Mucosa of stomach (tissue), 1 donor: ENCODE data around the gene BCAS1.

ENCODE experiments used
- H3K27me3 ChIP-seq: one replicate; pipeline ENCODE4 v1.7.0; 2013; ENCODE audit warnings: mild to moderate bottlenecking, low read length; ENCODE audit not compliant: control insufficient read depth, insufficient read depth
- H3K36me3 ChIP-seq: one replicate; pipeline ENCODE4 v1.7.0; 2013; ENCODE audit warnings: low read length; ENCODE audit not compliant: control insufficient read depth, insufficient read depth
- H3K4me1 ChIP-seq: one replicate; pipeline ENCODE4 v1.7.0; 2013; ENCODE audit warnings: mild to moderate bottlenecking, low read length; ENCODE audit not compliant: control insufficient read depth, insufficient read depth
- H3K4me3 ChIP-seq: one replicate; pipeline ENCODE4 v1.7.0; 2013; ENCODE audit warnings: low read length
- H3K9ac ChIP-seq: one replicate; pipeline ENCODE4 v1.7.0; 2013; ENCODE audit warnings: mild to moderate bottlenecking, low read length, moderate library complexity
- H3K9me3 ChIP-seq: one replicate; pipeline ENCODE4 v1.7.0; 2013; ENCODE audit warnings: mild to moderate bottlenecking, low read length, moderate library complexity; ENCODE audit not compliant: control insufficient read depth
- donor health status: Pancreatic carcinoma.

The BCAS1 gene

DNA sequence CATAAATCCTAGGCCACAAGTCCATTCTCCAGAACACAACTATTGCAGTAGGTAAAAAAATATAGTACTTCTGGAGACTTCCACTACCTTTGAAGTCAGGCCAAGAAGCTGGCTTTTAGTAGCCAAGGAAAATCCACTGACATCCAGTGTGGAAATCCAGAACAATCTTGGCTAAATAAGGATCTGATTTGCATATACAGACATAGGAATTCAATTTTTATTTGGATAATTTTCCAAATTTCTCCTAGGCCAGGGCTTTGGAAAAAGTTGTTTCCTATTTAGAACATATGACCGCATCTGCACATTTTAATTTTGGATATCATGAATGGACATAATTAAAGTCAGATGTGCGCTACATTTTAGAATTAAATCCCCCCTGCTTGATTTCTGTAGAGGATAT lies 100.2 kb downstream of the BCAS1 start:
- Histone ChIP-seq H3K4me3 (no peak overlapping the region), H3K27me3 (no peaks in the 10 kb centered on the region), H3K9me3 (no peaks in the 10 kb centered on the region), H3K9ac (no peak overlapping the region), H3K4me1 (no peaks in the 10 kb centered on the region), H3K36me3 (no peaks in the 10 kb centered on the region)

- Histone ChIP-seq H3K9me3 (no peaks in the 10 kb centered on the region), H3K27me3 (no peaks in the 10 kb centered on the region), H3K9ac (no peak overlapping the region), H3K36me3 (no peaks in the 10 kb centered on the region), H3K4me1 (no peaks in the 10 kb centered on the region), H3K4me3 (no peak overlapping the region)
Observed at GRCh38 chr20:53967527-53967926, 102.9 kb downstream of the BCAS1 start.

DNA sequence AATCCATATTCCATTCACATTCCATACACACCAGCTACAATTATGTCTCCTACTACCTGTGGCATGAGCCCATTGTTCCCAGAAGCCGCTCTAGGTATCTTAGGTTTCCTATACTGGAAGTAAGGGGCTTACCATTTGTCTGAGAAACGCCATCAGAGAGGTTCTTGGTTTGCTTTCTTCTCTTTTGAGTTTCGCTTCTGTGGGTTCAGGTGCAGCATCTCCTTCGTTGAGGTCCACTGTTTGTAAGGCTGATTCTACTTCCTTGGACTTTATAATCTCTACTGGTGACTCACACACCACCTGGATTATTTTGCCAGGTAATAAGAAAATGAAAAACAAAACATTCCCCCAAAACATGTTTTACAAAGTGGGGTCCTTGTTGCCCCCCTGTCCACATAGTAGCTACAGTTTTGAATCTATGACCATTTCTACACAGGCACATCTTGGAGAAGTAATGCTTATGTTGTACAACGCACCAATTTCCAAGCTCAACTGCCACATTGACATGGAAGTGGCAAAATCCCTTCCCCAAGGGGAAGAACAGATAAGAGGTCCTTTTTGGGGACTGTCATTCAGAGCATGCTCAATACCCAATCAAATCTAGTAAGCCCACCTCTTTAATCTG lies 103.5 kb downstream of the BCAS1 start:
- Histone ChIP-seq H3K9me3 (no peaks in the 10 kb centered on the region), H3K27me3 (no peaks in the 10 kb centered on the region), H3K36me3 (no peaks in the 10 kb centered on the region), H3K4me1 (no peaks in the 10 kb centered on the region), H3K4me3 (no peak overlapping the region), H3K9ac (no peak overlapping the region)

- no peak overlapping the region for H3K4me3 ChIP-seq
- no peak overlapping the region for H3K9ac ChIP-seq
- no peaks in the 10 kb centered on the region for H3K36me3 ChIP-seq
- no peaks in the 10 kb centered on the region for H3K4me1 ChIP-seq
- H3K9me3 ChIP-seq = no peaks in the 10 kb centered on the region
- no peaks in the 10 kb centered on the region for H3K27me3 ChIP-seq
Observed at GRCh38 chr20:53964501-53965253, 105.7 kb downstream of the BCAS1 start.

DNA sequence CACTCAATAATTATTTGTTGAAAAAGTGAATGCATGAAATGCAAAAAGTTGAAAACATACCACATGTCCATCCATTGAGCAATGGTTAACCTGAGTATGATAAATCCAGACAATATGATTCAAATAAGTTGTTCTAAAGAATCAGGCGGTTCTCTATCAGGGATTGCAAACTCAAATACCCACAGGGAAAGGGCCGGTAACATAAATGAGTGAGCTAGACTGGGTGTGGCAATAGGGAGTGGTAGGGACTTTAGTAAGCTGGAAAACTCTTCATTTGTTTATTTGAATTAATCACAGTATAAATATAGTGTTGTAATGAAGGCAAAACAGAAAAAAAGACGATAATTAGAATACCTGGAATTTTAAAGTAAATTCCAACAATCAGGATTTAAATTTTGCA lies 106.3 kb downstream of the BCAS1 start:
- Histone ChIP-seq H3K4me1 (no peaks in the 10 kb centered on the region), H3K9ac (no peak overlapping the region), H3K36me3 (no peaks in the 10 kb centered on the region), H3K4me3 (no peak overlapping the region), H3K9me3 (no peaks in the 10 kb centered on the region), H3K27me3 (no peaks in the 10 kb centered on the region)

DNA sequence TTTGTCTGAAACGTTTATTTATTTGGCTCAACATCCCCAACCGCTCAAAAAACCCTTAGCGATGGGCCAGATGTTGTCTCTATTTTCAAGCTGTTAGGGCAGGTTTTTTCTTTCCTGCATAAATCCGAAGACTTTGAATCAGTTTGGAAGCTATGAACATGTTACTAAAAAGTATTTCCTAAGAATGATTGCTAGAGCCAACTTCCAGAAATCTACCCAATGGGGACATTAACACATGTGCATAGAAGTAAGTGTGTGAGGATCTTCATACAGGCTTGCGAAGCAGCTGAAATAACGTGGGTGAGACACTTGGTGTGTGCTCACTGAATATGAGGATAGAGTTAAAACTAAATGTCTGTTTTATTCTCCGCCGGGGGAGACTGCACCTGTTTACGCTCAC lies 106.8 kb downstream of the BCAS1 start:
- H3K4me3 ChIP-seq = no peak overlapping the region
- H3K4me1 ChIP-seq = no peaks in the 10 kb centered on the region

GRCh38 chr20:53962388-53962787 lies 108.0 kb downstream of the BCAS1 start:
- no peaks in the 10 kb centered on the region for H3K4me1 ChIP-seq
- H3K9me3 ChIP-seq = no peaks in the 10 kb centered on the region
- no peaks in the 10 kb centered on the region for H3K36me3 ChIP-seq
- H3K9ac ChIP-seq = no peak overlapping the region
- H3K4me3 ChIP-seq = no peak overlapping the region
- no peaks in the 10 kb centered on the region for H3K27me3 ChIP-seq

More for the DNA sequence above, 106.8 kb downstream of the BCAS1 start:
- no peaks in the 10 kb centered on the region for H3K9me3 ChIP-seq
- H3K36me3 ChIP-seq = no peaks in the 10 kb centered on the region
- H3K9ac ChIP-seq = no peak overlapping the region
- no peaks in the 10 kb centered on the region for H3K27me3 ChIP-seq

DNA sequence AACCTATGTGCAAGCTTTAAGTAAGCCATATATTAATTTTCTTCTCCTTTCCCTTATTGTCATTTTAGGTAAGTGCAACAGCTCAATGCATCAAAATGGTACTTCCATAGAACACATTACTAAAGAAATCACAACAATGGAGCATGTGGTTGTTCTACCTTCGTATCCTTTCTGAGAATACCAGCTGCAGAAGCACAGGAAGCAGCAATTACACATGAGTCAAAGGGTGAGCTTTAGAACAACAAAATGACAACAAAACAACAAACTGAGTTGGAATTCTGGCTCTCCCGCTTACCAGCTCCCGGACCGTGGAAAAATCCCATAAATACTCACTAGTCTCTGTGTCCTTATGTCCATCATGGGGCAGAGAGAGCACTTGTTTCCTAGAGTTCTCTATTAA lies 108.9 kb downstream of the BCAS1 start:
- no peak overlapping the region for H3K4me3 ChIP-seq
- H3K9ac ChIP-seq = no peak overlapping the region
- H3K27me3 ChIP-seq = no peaks in the 10 kb centered on the region
- H3K4me1 ChIP-seq = no peaks in the 10 kb centered on the region
- no peaks in the 10 kb centered on the region for H3K36me3 ChIP-seq
- H3K9me3 ChIP-seq = no peaks in the 10 kb centered on the region

DNA sequence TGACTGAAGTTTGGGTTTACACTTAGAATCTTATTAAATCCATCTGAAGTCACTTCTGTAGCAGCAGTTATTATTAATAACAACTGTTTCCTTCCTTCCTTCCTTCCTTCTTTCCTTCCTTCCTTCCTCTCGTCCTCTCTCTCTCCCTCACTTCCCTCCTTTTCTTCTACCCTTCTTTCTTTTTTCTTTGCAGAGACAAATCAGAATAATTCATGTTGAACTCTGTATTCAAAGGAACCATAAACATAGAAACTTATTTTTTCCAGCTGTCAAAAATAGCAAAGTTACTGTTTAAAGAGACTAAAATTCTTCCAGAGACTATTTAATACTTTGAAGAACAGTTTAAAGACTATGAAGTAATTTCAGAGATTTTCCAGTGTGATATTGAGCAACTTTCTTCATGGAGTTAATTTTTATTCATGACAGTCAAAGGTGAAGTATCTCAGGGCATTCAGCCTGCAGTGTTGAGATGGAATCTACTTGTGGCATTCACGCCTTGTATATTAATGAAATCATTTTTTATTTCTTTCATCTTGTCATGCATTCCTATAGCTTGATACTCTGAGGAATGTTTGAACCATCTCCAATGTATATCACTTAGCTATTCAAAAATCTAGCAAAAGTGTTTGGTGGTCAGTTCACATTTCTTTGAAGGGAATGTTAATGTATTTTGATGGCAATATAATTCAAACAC lies 109.7 kb downstream of the BCAS1 start:
- Histone ChIP-seq H3K9ac (no peak overlapping the region), H3K4me1 (no peaks in the 10 kb centered on the region), H3K36me3 (no peaks in the 10 kb centered on the region), H3K9me3 (no peaks in the 10 kb centered on the region), H3K27me3 (no peaks in the 10 kb centered on the region), H3K4me3 (no peak overlapping the region)

DNA sequence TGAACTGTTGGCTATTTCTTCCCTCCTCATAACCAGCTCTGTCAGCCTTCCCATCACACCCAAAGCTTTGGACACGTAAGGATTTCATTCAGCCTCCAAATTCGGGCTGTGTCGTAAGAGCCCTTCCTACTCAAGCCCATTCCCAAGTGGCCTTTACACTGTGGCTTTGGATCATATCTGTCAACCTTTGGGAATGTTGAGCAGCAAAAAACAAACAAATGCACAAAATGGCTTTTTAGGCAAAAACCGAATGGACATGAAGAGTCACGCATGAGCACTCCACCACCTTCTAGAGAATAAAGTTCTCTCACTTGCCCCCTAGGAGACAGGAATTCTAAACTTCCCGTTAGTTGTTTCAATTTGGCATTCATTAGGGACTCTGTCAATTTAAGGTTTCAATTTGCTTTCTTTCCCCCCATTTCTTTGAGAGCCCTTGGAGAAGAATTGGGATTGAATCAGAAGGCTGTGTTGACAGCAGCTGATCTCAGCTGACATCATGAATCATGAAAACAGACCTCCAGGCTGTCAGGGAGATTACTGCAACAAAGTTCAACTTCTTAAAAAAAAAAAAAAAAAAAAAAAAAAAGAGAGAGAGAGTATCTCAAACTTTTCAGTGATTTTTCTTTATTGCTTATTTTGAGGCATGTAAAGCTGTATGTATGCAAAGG lies 110.3 kb downstream of the BCAS1 start:
- Histone ChIP-seq H3K9ac (no peak overlapping the region), H3K27me3 (no peaks in the 10 kb centered on the region), H3K4me1 (no peaks in the 10 kb centered on the region), H3K9me3 (no peaks in the 10 kb centered on the region), H3K36me3 (no peaks in the 10 kb centered on the region), H3K4me3 (no peak overlapping the region)

GRCh38 chr20:53958260-53958659 lies 112.1 kb downstream of the BCAS1 start:
- Histone ChIP-seq H3K4me1 (no peaks in the 10 kb centered on the region), H3K27me3 (no peaks in the 10 kb centered on the region), H3K36me3 (no peaks in the 10 kb centered on the region), H3K4me3 (no peak overlapping the region), H3K9me3 (no peaks in the 10 kb centered on the region), H3K9ac (no peak overlapping the region)
